C1 segment of cervical spinal cord (tissue), 14 donors: ENCODE measurements around the gene GOSR2.
"Not testable (repeated sequence)": the region's sequence is repeated elsewhere in the genome, so short reads cannot be mapped to it uniquely, and the experiment has no call there.

Experiments
- DNase-seq, 14 donors: peaks; one replicate each; lab custom pipeline; 2025; lab: John Stamatoyannopoulos, UW

Gene GOSR2

GRCh38 chr17:46894024-46894423 lies 28.9 kb upstream of the GOSR2 start:
- no peak for DNase-seq

GRCh38 chr17:46894476-46895151 lies 28.3 kb upstream of the GOSR2 start:
- no peak for DNase-seq

- DNase-seq = no peak
Measured at GRCh38 chr17:46895171-46895570, 27.8 kb upstream of the GOSR2 start.

- DNase-seq = no peak
Measured at GRCh38 chr17:46896991-46897390, 26.0 kb upstream of the GOSR2 start.

GRCh38 chr17:46898364-46898763 lies 24.6 kb upstream of the GOSR2 start:
- DNase-seq = no peak

- DNase-seq = no peak
Measured at GRCh38 chr17:46898860-46899259, 24.1 kb upstream of the GOSR2 start.

- DNase-seq = no peak
Measured at GRCh38 chr17:46901291-46901690, 21.7 kb upstream of the GOSR2 start.

- no peak for DNase-seq
Measured at GRCh38 chr17:46903762-46904672, 18.9 kb upstream of the GOSR2 start.

GRCh38 chr17:46908068-46908737 lies 14.8 kb upstream of the GOSR2 start:
- no peak for DNase-seq

- DNase-seq = no peak
Measured at GRCh38 chr17:46910179-46910927, 12.6 kb upstream of the GOSR2 start.

- DNase-seq = no peak
Measured at GRCh38 chr17:46911311-46911710, 11.6 kb upstream of the GOSR2 start.

GRCh38 chr17:46915596-46915995 lies 7.4 kb upstream of the GOSR2 start:
- no peak for DNase-seq

- DNase-seq = no peak
Measured at GRCh38 chr17:46916211-46916610, 6.7 kb upstream of the GOSR2 start.

GRCh38 chr17:46916623-46917022 lies 6.3 kb upstream of the GOSR2 start:
- no peak for DNase-seq

GRCh38 chr17:46917041-46917440 lies 5.9 kb upstream of the GOSR2 start:
- no peak for DNase-seq

GRCh38 chr17:46917516-46917915 lies 5.4 kb upstream of the GOSR2 start:
- no peak for DNase-seq

GRCh38 chr17:46921962-46922361 lies 998 bp upstream of the GOSR2 start:
- DNase-seq = not testable (repeated sequence)

- no peak for DNase-seq
Measured at GRCh38 chr17:46922487-46922803, 515 bp upstream of the GOSR2 start.

- no peak for DNase-seq
Measured at GRCh38 chr17:46925185-46925868, 2.4 kb downstream of the GOSR2 start.

GRCh38 chr17:46928467-46929261 lies 5.7 kb downstream of the GOSR2 start:
- DNase-seq = no peak
